ENCODE results near the gene GRIA2.

DNA sequence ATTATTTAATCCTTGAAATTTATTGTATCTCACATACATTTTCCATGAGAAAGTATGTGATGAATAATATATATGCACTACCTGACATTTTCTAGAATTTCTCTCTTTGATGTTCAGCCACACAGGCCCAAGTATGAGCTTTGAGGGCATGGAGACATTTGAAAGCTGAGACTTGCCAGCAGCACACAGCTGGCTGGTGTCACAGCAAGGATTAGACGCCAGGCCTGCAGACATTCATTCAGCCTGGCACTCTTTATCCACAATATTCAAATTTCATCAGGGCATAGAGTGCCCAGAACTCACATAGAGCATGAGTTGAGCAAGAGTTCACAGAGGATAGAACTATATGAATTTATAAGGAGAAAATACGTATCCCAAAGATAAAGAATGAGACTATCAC lies 74.0 kb downstream of the GRIA2 start:
- no peak for TF ChIP-seq ZNF274 (IDR thresholded peaks at IDR 0.05; ENCODE audit: low read depth, low read length)
- TF ChIP-seq YY1 (IDR thresholded peaks at IDR 0.05; ENCODE audit: insufficient read depth, insufficient read length) = no peak
- TF ChIP-seq SUZ12 (IDR thresholded peaks at IDR 0.05; ENCODE audit: extremely low read depth, insufficient read depth, insufficient read length) = no peak

All from NT2/D1 (cell line).